GM21515 (cell line): Measurements from ENCODE around the gene FAM110A.
"Not testable (repeated sequence)": the region's sequence is repeated elsewhere in the genome, so short reads cannot be mapped to it uniquely, and the experiment has no call there.

Source experiments
- ATAC-seq: cut with Tn5 transposase; IDR thresholded peaks from one replicate; pipeline ENCODE4 v1.9.1; 2021; ENCODE audit not compliant: unreplicated experiment

Gene FAM110A

GRCh38 chr20:822651-823573 is 10.6 kb upstream of the FAM110A start:
- ATAC-seq, result no peak

GRCh38 chr20:823574-823902 is 10.0 kb upstream of the FAM110A start:
- no peak for ATAC-seq

- no peak for ATAC-seq
Observed at GRCh38 chr20:824490-824889, 9.0 kb upstream of the FAM110A start.

GRCh38 chr20:824916-825315 is 8.6 kb upstream of the FAM110A start:
- no peak for ATAC-seq

GRCh38 chr20:825710-826421 is 7.6 kb upstream of the FAM110A start:
- no peak for ATAC-seq

- ATAC-seq, result no peak
Observed at GRCh38 chr20:826695-827323, 6.7 kb upstream of the FAM110A start.

- not testable (repeated sequence) for ATAC-seq
Observed at GRCh38 chr20:827981-828380, 5.5 kb upstream of the FAM110A start.

- no peak for ATAC-seq
Observed at GRCh38 chr20:828987-829386, 4.5 kb upstream of the FAM110A start.

GRCh38 chr20:829551-829950 is 4.0 kb upstream of the FAM110A start:
- no peak for ATAC-seq

GRCh38 chr20:830011-830521 is 3.4 kb upstream of the FAM110A start:
- ATAC-seq, result no peak

GRCh38 chr20:831251-831650 is 2.3 kb upstream of the FAM110A start:
- ATAC-seq, result no peak

- no peak for ATAC-seq
Observed at GRCh38 chr20:831956-832355, 1.6 kb upstream of the FAM110A start.

GRCh38 chr20:833121-833449 is 430 bp upstream of the FAM110A start:
- no peak for ATAC-seq

- peak; percentile 6 for ATAC-seq
Observed at GRCh38 chr20:834151-834746, 734 bp downstream of the FAM110A start.

- ATAC-seq, result no peak
Observed at GRCh38 chr20:835608-836045, 2.1 kb downstream of the FAM110A start.

- ATAC-seq, result no peak
Observed at GRCh38 chr20:836190-836589, 2.7 kb downstream of the FAM110A start.

- ATAC-seq, result no peak
Observed at GRCh38 chr20:839015-839414, 5.5 kb downstream of the FAM110A start.

GRCh38 chr20:839626-840025 is 6.1 kb downstream of the FAM110A start:
- ATAC-seq, result no peak

- ATAC-seq, result no peak
Observed at GRCh38 chr20:840503-840857, 7.0 kb downstream of the FAM110A start.

- ATAC-seq, result no peak
Observed at GRCh38 chr20:840858-841567, 7.5 kb downstream of the FAM110A start.
